ENCODE data around the gene GSC2. TPM values are rescaled to one million over a fixed set of nuclear protein-coding genes. Genes with fewer than 3 reads are reported as not detected.

The GSC2 gene
- total and polyA plus RNA-seq, 9 of the 15 experiments (the other 6 are each of a cell fraction or from before 2014, with no cell fraction given), result not detected

DNA sequence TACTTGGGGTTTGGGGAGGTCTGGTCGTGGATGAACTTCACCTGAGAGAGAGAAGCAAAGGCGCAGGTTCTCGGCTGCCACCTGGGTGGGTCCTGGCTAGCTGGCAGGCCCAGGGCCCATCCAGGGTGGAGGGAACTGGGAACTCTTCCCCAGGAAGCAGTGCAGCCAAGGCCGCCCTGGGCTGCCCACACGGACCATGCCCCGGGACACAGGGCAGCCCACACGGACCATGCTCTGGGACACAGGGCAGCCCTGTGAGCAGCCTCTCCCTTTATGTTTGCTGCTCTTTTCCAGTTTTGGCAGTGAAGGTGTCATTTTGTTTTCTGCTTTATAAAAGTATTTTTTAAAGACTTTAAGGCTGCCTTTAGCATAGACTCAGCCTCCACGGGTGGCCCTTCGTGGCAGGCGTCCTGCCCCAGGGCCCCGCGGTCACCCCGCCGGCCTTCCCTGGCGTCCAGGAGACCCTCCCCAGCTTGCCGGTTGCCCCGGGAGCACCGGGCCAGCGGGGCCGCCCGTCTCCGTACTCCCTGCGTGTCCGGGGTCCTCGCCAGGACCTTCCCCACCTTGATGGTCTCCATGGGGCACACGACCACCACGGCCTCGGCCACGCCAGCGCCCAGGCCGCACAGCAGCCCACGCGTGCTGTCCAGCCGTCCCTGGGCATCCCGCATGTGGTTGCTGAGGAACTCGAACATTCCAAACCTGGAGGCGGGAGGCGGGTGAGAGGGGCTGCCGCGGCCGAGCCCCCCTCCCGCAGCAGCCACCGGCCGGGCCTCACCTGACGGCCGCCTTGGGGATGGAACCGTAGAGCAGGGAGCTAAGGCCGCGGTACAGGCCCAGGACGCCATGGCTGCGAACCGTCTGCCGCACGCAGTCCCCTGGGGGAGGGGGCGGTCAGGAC, 27.3 kb upstream of the GSC2 start (continued):
- no peak for TF ChIP-seq SMC3 (conservative IDR thresholded peaks at IDR 0.05; ENCODE audit: insufficient read depth, low read depth, low read length)
- no peak for TF ChIP-seq POLR2A (conservative IDR thresholded peaks at IDR 0.05)
- TF ChIP-seq, protein P1, sequence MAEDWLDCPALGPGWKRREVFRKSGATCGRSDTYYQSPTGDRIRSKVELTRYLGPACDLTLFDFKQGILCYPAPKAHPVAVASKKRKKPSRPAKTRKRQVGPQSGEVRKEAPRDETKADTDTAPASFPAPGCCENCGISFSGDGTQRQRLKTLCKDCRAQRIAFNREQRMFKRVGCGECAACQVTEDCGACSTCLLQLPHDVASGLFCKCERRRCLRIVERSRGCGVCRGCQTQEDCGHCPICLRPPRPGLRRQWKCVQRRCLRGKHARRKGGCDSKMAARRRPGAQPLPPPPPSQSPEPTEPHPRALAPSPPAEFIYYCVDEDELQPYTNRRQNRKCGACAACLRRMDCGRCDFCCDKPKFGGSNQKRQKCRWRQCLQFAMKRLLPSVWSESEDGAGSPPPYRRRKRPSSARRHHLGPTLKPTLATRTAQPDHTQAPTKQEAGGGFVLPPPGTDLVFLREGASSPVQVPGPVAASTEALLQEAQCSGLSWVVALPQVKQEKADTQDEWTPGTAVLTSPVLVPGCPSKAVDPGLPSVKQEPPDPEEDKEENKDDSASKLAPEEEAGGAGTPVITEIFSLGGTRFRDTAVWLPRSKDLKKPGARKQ (CRISPR knock-in tag; IDR thresholded peaks at IDR 0.05), result no peak
- TF ChIP-seq HDAC1 (IDR thresholded peaks at IDR 0.05), result no peak
- peak; percentile 39; the same call in 1 of the 2 replicates for TF ChIP-seq ZNF274 (IDR thresholded peaks at IDR 0.05; ENCODE audit: borderline replicate concordance, low read depth, low read length)
- TF ChIP-seq, protein P2, sequence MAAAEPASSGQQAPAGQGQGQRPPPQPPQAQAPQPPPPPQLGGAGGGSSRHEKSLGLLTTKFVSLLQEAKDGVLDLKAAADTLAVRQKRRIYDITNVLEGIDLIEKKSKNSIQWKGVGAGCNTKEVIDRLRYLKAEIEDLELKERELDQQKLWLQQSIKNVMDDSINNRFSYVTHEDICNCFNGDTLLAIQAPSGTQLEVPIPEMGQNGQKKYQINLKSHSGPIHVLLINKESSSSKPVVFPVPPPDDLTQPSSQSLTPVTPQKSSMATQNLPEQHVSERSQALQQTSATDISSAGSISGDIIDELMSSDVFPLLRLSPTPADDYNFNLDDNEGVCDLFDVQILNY (CRISPR knock-in tag; IDR thresholded peaks at IDR 0.05), result no peak
- TF ChIP-seq PTBP1 (IDR thresholded peaks at IDR 0.05; ENCODE audit: low read depth, low read length), result no peak
- no peak for TF ChIP-seq SLC30A9 (CRISPR knock-in tag; IDR thresholded peaks at IDR 0.05)
- TF ChIP-seq CAMTA2 (CRISPR knock-in tag; conservative IDR thresholded peaks at IDR 0.05), result peak; percentile 78; the same call in 1 of the 2 replicates
- TF ChIP-seq TAF15 (IDR thresholded peaks at IDR 0.05; ENCODE audit: low read depth, low read length), result no peak; the same call in 1 of the 2 replicates
- no peak for TF ChIP-seq NCOA1 (IDR thresholded peaks at IDR 0.05; ENCODE audit: low read depth)
- no peak for TF ChIP-seq E2F3 (CRISPR knock-in tag; IDR thresholded peaks at IDR 0.05)
- TF ChIP-seq HDAC6 (IDR thresholded peaks at IDR 0.05; ENCODE audit: low read depth, low read length), result no peak
- TF ChIP-seq, protein P3, sequence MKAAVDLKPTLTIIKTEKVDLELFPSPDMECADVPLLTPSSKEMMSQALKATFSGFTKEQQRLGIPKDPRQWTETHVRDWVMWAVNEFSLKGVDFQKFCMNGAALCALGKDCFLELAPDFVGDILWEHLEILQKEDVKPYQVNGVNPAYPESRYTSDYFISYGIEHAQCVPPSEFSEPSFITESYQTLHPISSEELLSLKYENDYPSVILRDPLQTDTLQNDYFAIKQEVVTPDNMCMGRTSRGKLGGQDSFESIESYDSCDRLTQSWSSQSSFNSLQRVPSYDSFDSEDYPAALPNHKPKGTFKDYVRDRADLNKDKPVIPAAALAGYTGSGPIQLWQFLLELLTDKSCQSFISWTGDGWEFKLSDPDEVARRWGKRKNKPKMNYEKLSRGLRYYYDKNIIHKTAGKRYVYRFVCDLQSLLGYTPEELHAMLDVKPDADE (conservative IDR thresholded peaks at IDR 0.05; ENCODE audit: control insufficient read depth, low read depth, low read length), result no peak
- TF ChIP-seq HSF4 (CRISPR knock-in tag; IDR thresholded peaks at IDR 0.05; ENCODE audit: borderline replicate concordance), result no peak
- no peak for TF ChIP-seq PTTG1 (tag; IDR thresholded peaks at IDR 0.05; ENCODE audit: low read depth)
- TF ChIP-seq NUFIP1 (IDR thresholded peaks at IDR 0.05; ENCODE audit: partially characterized antibody), result no peak
- peak; percentile 26 for TF ChIP-seq CHD4 (IDR thresholded peaks at IDR 0.05; ENCODE audit: insufficient read depth, insufficient replicate concordance, low read depth, low read length, poor library complexity, severe bottlenecking)
- TF ChIP-seq SRF (CRISPR knock-in tag; IDR thresholded peaks at IDR 0.05), result peak in 1 of 2 experiments; percentile 7; a peak in 1 of 4 replicates
- no peak for TF ChIP-seq TEAD2 (tag; IDR thresholded peaks at IDR 0.05)
- no peak for TF ChIP-seq TCF3 (CRISPR knock-in tag; IDR thresholded peaks at IDR 0.05)
- TF ChIP-seq MEF2D (tag; conservative IDR thresholded peaks at IDR 0.05; ENCODE audit: low read depth), result no peak

All from K562 (cell line).